ENCODE measurements around the gene ZNF174.

ZNF174 gene

GRCh38 chr16:3358871-3359270 is 42.1 kb upstream of the ZNF174 start:
- Histone ChIP-seq H3K36me3 (ENCODE audit: insufficient read depth, low read length) (no peaks in the 10 kb centered on the region), H3K9me2 (replicated peaks; ENCODE audit: low read depth, low read length) (no peaks in the 10 kb centered on the region), H3K27me3 (ENCODE audit: insufficient read depth, low read length, poor library complexity, severe bottlenecking) (no peaks in the 10 kb centered on the region), H2AFZ (ENCODE audit: low read length) (no peak overlapping the region), H3K4me3 (ENCODE audit: low read length, poor library complexity, severe bottlenecking) (no peak overlapping the region), H3K9ac (ENCODE audit: low read depth, low read length, poor library complexity, severe bottlenecking) (no peak overlapping the region), H3K4me2 (ENCODE audit: low read depth, low read length, poor library complexity, severe bottlenecking) (no peak overlapping the region), H3K79me2 (ENCODE audit: insufficient read depth, low read length) (no peaks in the 10 kb centered on the region), H3K9me3 (ENCODE audit: insufficient read depth, low read depth, low read length) (no peaks in the 10 kb centered on the region), H3K4me1 (ENCODE audit: insufficient read depth, low read length, poor library complexity, severe bottlenecking) (no peaks in the 10 kb centered on the region), H4K20me1 (ENCODE audit: insufficient read depth, low read length, poor library complexity, severe bottlenecking) (no peaks in the 10 kb centered on the region), H3F3A (ENCODE audit: low read depth) (no peaks in the 10 kb centered on the region)
- TF ChIP-seq CTCF (conservative IDR thresholded peaks at IDR 0.05; ENCODE audit: low read length): no peak
- TF ChIP-seq EZH2phosphoT487 (IDR thresholded peaks at IDR 0.05; ENCODE audit: borderline replicate concordance): no peak

- Histone ChIP-seq H2AFZ (ENCODE audit: low read length) (no peak overlapping the region), H3K9me2 (replicated peaks; ENCODE audit: low read depth, low read length) (no peaks in the 10 kb centered on the region), H3K36me3 (ENCODE audit: insufficient read depth, low read length) (no peaks in the 10 kb centered on the region), H3K27me3 (ENCODE audit: insufficient read depth, low read length, poor library complexity, severe bottlenecking) (no peaks in the 10 kb centered on the region), H3F3A (ENCODE audit: low read depth) (no peaks in the 10 kb centered on the region), H3K79me2 (ENCODE audit: insufficient read depth, low read length) (no peaks in the 10 kb centered on the region), H3K9ac (ENCODE audit: low read depth, low read length, poor library complexity, severe bottlenecking) (no peak overlapping the region), H3K4me3 (ENCODE audit: low read length, poor library complexity, severe bottlenecking) (no peak overlapping the region), H3K4me2 (ENCODE audit: low read depth, low read length, poor library complexity, severe bottlenecking) (no peak overlapping the region), H3K9me3 (ENCODE audit: insufficient read depth, low read depth, low read length) (no peaks in the 10 kb centered on the region), H3K4me1 (ENCODE audit: insufficient read depth, low read length, poor library complexity, severe bottlenecking) (no peaks in the 10 kb centered on the region), H4K20me1 (ENCODE audit: insufficient read depth, low read length, poor library complexity, severe bottlenecking) (no peaks in the 10 kb centered on the region)
- no peak for TF ChIP-seq CTCF (conservative IDR thresholded peaks at IDR 0.05; ENCODE audit: low read length)
- no peak for TF ChIP-seq EZH2phosphoT487 (IDR thresholded peaks at IDR 0.05; ENCODE audit: borderline replicate concordance)
These were observed 38.1 kb upstream of the ZNF174 start for GRCh38 chr16:3362931-3363330.

GRCh38 chr16:3363793-3364192 is 37.2 kb upstream of the ZNF174 start:
- Histone ChIP-seq H3K9me2 (replicated peaks; ENCODE audit: low read depth, low read length) (no peaks in the 10 kb centered on the region), H4K20me1 (ENCODE audit: insufficient read depth, low read length, poor library complexity, severe bottlenecking) (no peaks in the 10 kb centered on the region)

More at GRCh38 chr16:3363793-3364192, 37.2 kb upstream of the ZNF174 start:
- no peaks in the 10 kb centered on the region for H3K4me1 ChIP-seq (ENCODE audit: insufficient read depth, low read length, poor library complexity, severe bottlenecking)
- no peak overlapping the region for H3K4me3 ChIP-seq (ENCODE audit: low read length, poor library complexity, severe bottlenecking)
- H3K9ac ChIP-seq (ENCODE audit: low read depth, low read length, poor library complexity, severe bottlenecking): no peak overlapping the region
- no peak overlapping the region for H3K4me2 ChIP-seq (ENCODE audit: low read depth, low read length, poor library complexity, severe bottlenecking)
- H3K9me3 ChIP-seq (ENCODE audit: insufficient read depth, low read depth, low read length): no peaks in the 10 kb centered on the region
- no peaks in the 10 kb centered on the region for H3K27me3 ChIP-seq (ENCODE audit: insufficient read depth, low read length, poor library complexity, severe bottlenecking)
- no peaks in the 10 kb centered on the region for H3K79me2 ChIP-seq (ENCODE audit: insufficient read depth, low read length)
- no peak overlapping the region for H2AFZ ChIP-seq (ENCODE audit: low read length)
- TF ChIP-seq EZH2phosphoT487 (IDR thresholded peaks at IDR 0.05; ENCODE audit: borderline replicate concordance) (no peak), CTCF (conservative IDR thresholded peaks at IDR 0.05; ENCODE audit: low read length) (no peak; the same call in 1 of the 2 replicates)
- no peaks in the 10 kb centered on the region for H3K36me3 ChIP-seq (ENCODE audit: insufficient read depth, low read length)
- no peaks in the 10 kb centered on the region for H3F3A ChIP-seq (ENCODE audit: low read depth)

Data from Loucy (cell line).